ENCODE results near the gene MIEN1.

DNA sequence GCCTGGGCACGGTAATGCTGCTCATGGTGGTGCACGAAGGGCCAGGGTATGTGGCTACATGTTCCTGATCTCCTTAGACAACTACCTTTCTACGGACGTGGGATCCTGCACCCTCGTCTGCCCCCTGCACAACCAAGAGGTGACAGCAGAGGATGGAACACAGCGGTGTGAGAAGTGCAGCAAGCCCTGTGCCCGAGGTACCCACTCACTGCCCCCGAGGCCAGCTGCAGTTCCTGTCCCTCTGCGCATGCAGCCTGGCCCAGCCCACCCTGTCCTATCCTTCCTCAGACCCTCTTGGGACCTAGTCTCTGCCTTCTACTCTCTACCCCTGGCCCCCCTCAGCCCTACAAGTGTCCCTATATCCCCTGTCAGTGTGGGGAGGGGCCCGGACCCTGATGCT is 18.5 kb downstream of the MIEN1 start:
- TF ChIP-seq, protein P1, sequence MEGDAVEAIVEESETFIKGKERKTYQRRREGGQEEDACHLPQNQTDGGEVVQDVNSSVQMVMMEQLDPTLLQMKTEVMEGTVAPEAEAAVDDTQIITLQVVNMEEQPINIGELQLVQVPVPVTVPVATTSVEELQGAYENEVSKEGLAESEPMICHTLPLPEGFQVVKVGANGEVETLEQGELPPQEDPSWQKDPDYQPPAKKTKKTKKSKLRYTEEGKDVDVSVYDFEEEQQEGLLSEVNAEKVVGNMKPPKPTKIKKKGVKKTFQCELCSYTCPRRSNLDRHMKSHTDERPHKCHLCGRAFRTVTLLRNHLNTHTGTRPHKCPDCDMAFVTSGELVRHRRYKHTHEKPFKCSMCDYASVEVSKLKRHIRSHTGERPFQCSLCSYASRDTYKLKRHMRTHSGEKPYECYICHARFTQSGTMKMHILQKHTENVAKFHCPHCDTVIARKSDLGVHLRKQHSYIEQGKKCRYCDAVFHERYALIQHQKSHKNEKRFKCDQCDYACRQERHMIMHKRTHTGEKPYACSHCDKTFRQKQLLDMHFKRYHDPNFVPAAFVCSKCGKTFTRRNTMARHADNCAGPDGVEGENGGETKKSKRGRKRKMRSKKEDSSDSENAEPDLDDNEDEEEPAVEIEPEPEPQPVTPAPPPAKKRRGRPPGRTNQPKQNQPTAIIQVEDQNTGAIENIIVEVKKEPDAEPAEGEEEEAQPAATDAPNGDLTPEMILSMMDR (IDR thresholded peaks at IDR 0.05), result no peak
- TF ChIP-seq EHMT2 (IDR thresholded peaks at IDR 0.05; ENCODE audit: low read depth) (no peak), MAFK (IDR thresholded peaks at IDR 0.05; ENCODE audit: partially characterized antibody) (no peak), EP300 (IDR thresholded peaks at IDR 0.05) (no peak), TP53 (CRISPR knock-in tag; IDR thresholded peaks at IDR 0.05) (no peak), POLR2A (IDR thresholded peaks at IDR 0.05; ENCODE audit: low read length) (no peak), RFX5 (IDR thresholded peaks at IDR 0.05) (no peak), ZFP36 (IDR thresholded peaks at IDR 0.05; ENCODE audit: borderline replicate concordance, partially characterized antibody) (no peak), HOXA7 (CRISPR knock-in tag; IDR thresholded peaks at IDR 0.05) (no peak), HDAC2 (IDR thresholded peaks at IDR 0.05) (no peak), JUNB (IDR thresholded peaks at IDR 0.05) (no peak), BHLHE40 (IDR thresholded peaks at IDR 0.05; ENCODE audit: low read depth, low read length) (no peak)

All from A549 (cell line).